ENCODE results near the gene MRPL21. TPM values are rescaled to one million over a fixed set of nuclear protein-coding genes. Genes with fewer than 3 reads are reported as not detected.

Gene MRPL21
- total RNA-seq, 2 donors from 2014 or later = 43.4 to 96.4 TPM

- Mint-ChIP-seq H3K4me1 (no peaks in the 10 kb centered on the region), H3K4me3 (peak overlapping the region; percentile 38), H3K36me3 (ENCODE audit: low read depth) (no peaks in the 10 kb centered on the region), H3K27me3 (peaks cover 23% of the 10 kb centered on the region), H3K9me3 (no peaks in the 10 kb centered on the region), H3K27ac (no peak overlapping the region)
- no peak for ATAC-seq (replicated peaks)
These were observed 49.2 kb downstream of the MRPL21 start for GRCh38 chr11:68854273-68854958.

GRCh38 chr11:68852628-68853027 lies 51.0 kb downstream of the MRPL21 start:
- Mint-ChIP-seq H3K36me3 (ENCODE audit: low read depth) (no peaks in the 10 kb centered on the region), H3K9me3 (no peaks in the 10 kb centered on the region), H3K27me3 (peaks cover 23% of the 10 kb centered on the region), H3K27ac (no peak overlapping the region), H3K4me3 (no peak overlapping the region), H3K4me1 (no peaks in the 10 kb centered on the region)
- ATAC-seq (replicated peaks) = no peak

GRCh38 chr11:68848429-68848828 lies 55.2 kb downstream of the MRPL21 start:
- Mint-ChIP-seq H3K4me1 (no peaks in the 10 kb centered on the region), H3K4me3 (no peak overlapping the region), H3K36me3 (ENCODE audit: low read depth) (no peaks in the 10 kb centered on the region), H3K27ac (no peak overlapping the region), H3K27me3 (peaks cover 7% of the 10 kb centered on the region), H3K9me3 (no peaks in the 10 kb centered on the region)
- no peak for ATAC-seq (replicated peaks)

- no peak overlapping the region for H3K27ac Mint-ChIP-seq
- no peaks in the 10 kb centered on the region for H3K27me3 Mint-ChIP-seq
- no peaks in the 10 kb centered on the region for H3K4me1 Mint-ChIP-seq
- ATAC-seq (replicated peaks) = no peak
- H3K9me3 Mint-ChIP-seq = no peaks in the 10 kb centered on the region
- H3K36me3 Mint-ChIP-seq (ENCODE audit: low read depth) = no peaks in the 10 kb centered on the region
- no peak overlapping the region for H3K4me3 Mint-ChIP-seq
These were observed 56.2 kb downstream of the MRPL21 start for GRCh38 chr11:68847395-68847794.

GRCh38 chr11:68845351-68846002 lies 58.2 kb downstream of the MRPL21 start:
- Mint-ChIP-seq H3K36me3 (ENCODE audit: low read depth) (no peaks in the 10 kb centered on the region), H3K27ac (no peak overlapping the region), H3K4me3 (no peak overlapping the region), H3K9me3 (no peaks in the 10 kb centered on the region), H3K4me1 (no peaks in the 10 kb centered on the region), H3K27me3 (no peaks in the 10 kb centered on the region)
- ATAC-seq (replicated peaks) = no peak

GRCh38 chr11:68844801-68845200 lies 58.8 kb downstream of the MRPL21 start:
- ATAC-seq (replicated peaks) = no peak
- H3K9me3 Mint-ChIP-seq = no peaks in the 10 kb centered on the region
- H3K27me3 Mint-ChIP-seq = no peaks in the 10 kb centered on the region
- no peak overlapping the region for H3K27ac Mint-ChIP-seq
- H3K4me1 Mint-ChIP-seq = no peaks in the 10 kb centered on the region
- H3K36me3 Mint-ChIP-seq (ENCODE audit: low read depth) = no peaks in the 10 kb centered on the region
- H3K4me3 Mint-ChIP-seq = peak overlapping the region; percentile 91

GRCh38 chr11:68844376-68844775 lies 59.3 kb downstream of the MRPL21 start:
- no peaks in the 10 kb centered on the region for H3K27me3 Mint-ChIP-seq
- H3K36me3 Mint-ChIP-seq (ENCODE audit: low read depth) = no peaks in the 10 kb centered on the region
- H3K4me1 Mint-ChIP-seq = no peaks in the 10 kb centered on the region
- H3K27ac Mint-ChIP-seq = no peak overlapping the region
- H3K9me3 Mint-ChIP-seq = no peaks in the 10 kb centered on the region
- no peak for ATAC-seq (replicated peaks)
- H3K4me3 Mint-ChIP-seq = peak overlapping the region; percentile 91

- H3K9me3 Mint-ChIP-seq = no peaks in the 10 kb centered on the region
- ATAC-seq (replicated peaks) = peak; percentile 75
- no peaks in the 10 kb centered on the region for H3K4me1 Mint-ChIP-seq
These were observed 59.8 kb downstream of the MRPL21 start for GRCh38 chr11:68843703-68844312.

GRCh38 chr11:68843052-68843561 lies 60.5 kb downstream of the MRPL21 start:
- peak overlapping the region; percentile 80 for H3K27ac Mint-ChIP-seq
- ATAC-seq (replicated peaks) = no peak
- no peaks in the 10 kb centered on the region for H3K27me3 Mint-ChIP-seq
- H3K4me3 Mint-ChIP-seq = peak overlapping the region; percentile 91
- H3K36me3 Mint-ChIP-seq (ENCODE audit: low read depth) = no peaks in the 10 kb centered on the region
- H3K4me1 Mint-ChIP-seq = no peaks in the 10 kb centered on the region
- H3K9me3 Mint-ChIP-seq = no peaks in the 10 kb centered on the region

More at GRCh38 chr11:68843703-68844312, 59.8 kb downstream of the MRPL21 start:
- Mint-ChIP-seq H3K4me3 (peak overlapping the region; percentile 91), H3K27me3 (no peaks in the 10 kb centered on the region), H3K36me3 (ENCODE audit: low read depth) (no peaks in the 10 kb centered on the region), H3K27ac (no peak overlapping the region)

GRCh38 chr11:68842427-68843051 lies 61.1 kb downstream of the MRPL21 start:
- peaks cover 5% of the 10 kb centered on the region for H3K4me1 Mint-ChIP-seq
- H3K4me3 Mint-ChIP-seq = peak overlapping the region; percentile 91
- H3K27me3 Mint-ChIP-seq = no peaks in the 10 kb centered on the region
- H3K9me3 Mint-ChIP-seq = no peaks in the 10 kb centered on the region
- no peaks in the 10 kb centered on the region for H3K36me3 Mint-ChIP-seq (ENCODE audit: low read depth)
- H3K27ac Mint-ChIP-seq = peak overlapping the region; percentile 80
- no peak for ATAC-seq (replicated peaks)

GRCh38 chr11:68841718-68842426 lies 61.8 kb downstream of the MRPL21 start, which contains the start of gene CPT1A:
TSS of gene CPT1A (minus strand) at chr11:68841916. CDS start at chr11:68815474, 26,442 bp downstream.
- Mint-ChIP-seq H3K36me3 (ENCODE audit: low read depth) (no peaks in the 10 kb centered on the region), H3K9me3 (no peaks in the 10 kb centered on the region), H3K27ac (peak within 1 kb of the TSS; percentile 80), H3K27me3 (no peaks in the 10 kb centered on the region), H3K4me3 (peak within 1 kb of the TSS; percentile 91), H3K4me1 (peaks cover 6% of the 10 kb centered on the region)
- peak; percentile 65 for ATAC-seq (replicated peaks)
